KBM-7 (cell line): ENCODE data around the gene HSPB7.
"Not testable (repeated sequence)": the region's sequence is repeated elsewhere in the genome, so short reads cannot be mapped to it uniquely, and the experiment has no call there.

Experiments used
- DNase-seq: peaks from one replicate; pipeline ENCODE4 v3.0.0-alpha.2; 2015
- in situ Hi-C: fragments of 300-500 bp; cut with MboI; formaldehyde crosslinking; loops from 2 replicates; pipeline ENCODE4 v1.14.3; 2020; ENCODE audit warnings: low sequenced_read_pairs, low pct_unique_long_range_greater_than_20kb, mixed read lengths

Gene HSPB7

GRCh38 chr1:16051949-16052348 lies 34.1 kb upstream of the HSPB7 start:
- in situ Hi-C loops, DNase-seq: not testable (repeated sequence)

DNA sequence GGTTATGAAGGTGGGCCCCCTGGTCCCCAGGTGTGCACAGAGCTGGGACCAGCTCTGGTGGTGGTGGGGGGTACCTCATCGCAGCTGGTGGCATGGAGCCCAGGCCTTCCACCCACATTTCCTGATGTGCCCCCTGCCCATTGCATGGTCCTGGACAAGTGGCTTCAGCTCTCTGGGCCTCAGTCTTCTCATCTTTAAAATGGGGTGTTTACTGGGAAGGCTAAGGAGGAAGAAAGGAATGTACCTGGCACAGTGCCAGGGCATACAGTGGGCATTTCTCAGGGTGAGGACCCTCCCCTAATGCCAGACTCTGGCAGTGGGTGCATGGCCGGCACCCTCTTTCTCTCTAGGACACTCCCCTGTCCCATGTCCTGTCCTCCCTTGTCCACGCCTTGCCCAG lies 33.2 kb upstream of the HSPB7 start:
- DNase-seq: no peak
- in situ Hi-C loops: no loop called here

DNA sequence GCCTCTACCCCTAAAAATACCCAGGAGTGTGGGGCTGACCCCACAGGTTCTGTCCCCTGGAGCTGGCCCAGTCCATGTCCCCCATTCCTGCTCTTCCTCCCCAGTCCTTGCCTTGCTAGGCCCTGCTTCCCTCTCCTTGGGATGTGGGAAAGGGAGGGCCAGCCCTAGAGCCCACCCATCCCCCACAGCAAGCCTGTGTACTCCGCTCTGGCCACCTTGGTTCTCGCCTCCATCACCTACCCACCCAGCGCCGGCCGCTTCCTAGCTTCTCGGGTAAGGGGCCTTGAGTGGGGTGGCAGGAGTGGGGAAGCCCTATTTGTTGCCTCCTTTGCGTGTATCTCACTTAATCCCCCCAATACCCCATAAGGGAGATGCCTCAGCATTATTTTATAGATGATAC lies 32.5 kb upstream of the HSPB7 start:
- DNase-seq: no peak
- in situ Hi-C loops: no loop called here

GRCh38 chr1:16048573-16049189 lies 30.8 kb upstream of the HSPB7 start:
- peak; percentile 51 for DNase-seq
- in situ Hi-C loops: no loop called here

GRCh38 chr1:16047791-16048475 lies 30.1 kb upstream of the HSPB7 start:
- in situ Hi-C loops: no loop called here

DNA sequence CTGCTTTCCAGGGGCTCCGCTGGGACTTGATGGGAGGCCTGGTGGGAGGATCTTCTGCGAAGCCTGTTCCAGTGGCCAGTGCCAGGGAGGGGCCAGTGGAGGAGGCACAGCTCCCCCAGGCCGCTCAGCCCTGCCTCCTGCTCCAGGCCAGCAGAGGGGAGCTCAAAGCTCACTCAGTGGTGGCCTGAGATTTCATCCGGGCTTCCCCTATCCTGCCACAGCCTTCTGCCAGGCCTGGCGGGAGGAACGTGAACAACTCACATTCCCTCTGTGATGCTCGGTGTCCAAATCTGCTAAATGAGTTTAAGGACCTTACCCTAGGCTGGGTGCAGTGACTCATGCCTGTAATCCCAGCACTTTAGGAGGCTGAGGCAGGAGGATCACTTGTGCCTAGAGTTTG lies 29.0 kb upstream of the HSPB7 start:
- DNase-seq: no peak

More at GRCh38 chr1:16047791-16048475, 30.1 kb upstream of the HSPB7 start:
- no peak for DNase-seq

DNA sequence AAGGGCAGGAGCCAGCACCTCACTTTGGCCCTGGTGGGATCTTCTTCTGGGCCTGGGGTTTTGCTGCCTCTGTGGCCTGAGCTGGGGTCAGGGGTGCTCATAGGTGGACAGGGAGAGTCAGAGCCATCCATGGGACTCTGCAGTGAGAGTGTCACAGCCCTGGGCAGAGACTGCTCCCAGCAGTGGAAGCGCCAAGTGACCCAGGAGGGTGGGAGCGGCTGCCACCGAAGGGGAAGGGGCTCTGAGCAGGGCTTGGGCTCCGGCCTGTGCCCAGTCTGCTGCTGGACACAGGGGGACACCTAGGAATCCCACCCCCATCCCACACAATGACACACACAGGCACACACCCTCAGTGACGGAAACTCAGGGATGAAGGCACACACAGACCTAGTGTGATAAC lies 26.1 kb upstream of the HSPB7 start:
- DNase-seq: no peak
- in situ Hi-C loops: no loop called here

More for the DNA sequence above, 29.0 kb upstream of the HSPB7 start:
- in situ Hi-C loops: no loop called here

GRCh38 chr1:16043521-16043920 lies 25.7 kb upstream of the HSPB7 start, which contains the start of gene CLCNKB:
Gene CLCNKB, plus strand, starts transcription at chr1:16043782. Its CDS starts 711 bp downstream, at chr1:16044493.
- in situ Hi-C loops: no loop called here
- DNase-seq: no peak

DNA sequence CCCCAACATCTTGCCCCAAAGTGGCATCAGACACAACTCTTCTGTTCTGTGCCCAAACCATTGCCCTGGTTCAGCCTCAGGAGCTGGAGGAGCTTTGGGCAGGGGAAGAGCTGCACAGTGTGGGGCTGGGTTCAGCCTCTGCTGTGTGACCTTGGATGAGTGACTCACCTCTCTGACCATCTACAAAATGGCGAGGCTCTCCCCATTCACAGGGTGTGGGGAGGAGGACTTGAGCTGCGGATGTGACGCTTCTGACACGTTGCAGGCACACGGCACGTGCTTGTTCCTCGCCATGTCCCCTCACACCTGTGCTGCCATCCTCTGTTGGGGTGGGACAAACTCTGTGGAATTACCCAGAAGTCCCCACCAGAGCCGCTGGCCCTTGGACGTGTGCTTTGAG lies 24.8 kb upstream of the HSPB7 start:
- DNase-seq, in situ Hi-C loops: not testable (repeated sequence)

DNA sequence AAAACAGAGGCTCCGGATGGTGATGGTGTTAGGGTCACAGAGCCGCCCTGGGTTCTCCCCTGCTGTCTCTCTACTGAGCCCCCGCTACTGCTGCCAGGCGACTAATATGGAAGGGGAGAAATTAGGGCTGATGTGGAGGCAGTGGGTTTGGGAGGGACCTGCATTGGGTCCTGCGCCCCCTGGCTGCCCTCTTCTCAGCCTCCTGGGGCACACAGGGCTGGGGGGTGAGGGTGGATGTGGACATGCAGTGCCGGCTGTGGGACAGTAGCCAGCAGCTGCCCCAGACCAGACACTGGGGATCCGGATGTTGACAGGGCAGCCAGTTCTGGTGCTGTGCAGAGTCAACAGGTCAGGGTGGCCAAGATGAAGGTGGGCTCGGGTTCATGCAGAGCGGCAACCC lies 24.3 kb upstream of the HSPB7 start:
- in situ Hi-C loops: no loop called here
- no peak for DNase-seq

- in situ Hi-C loops: no loop called here
- no peak for DNase-seq
Measured at GRCh38 chr1:16041200-16041599, 23.4 kb upstream of the HSPB7 start.

- DNase-seq, in situ Hi-C loops: not testable (repeated sequence)
Measured at GRCh38 chr1:16039871-16040270, 22.0 kb upstream of the HSPB7 start.

DNA sequence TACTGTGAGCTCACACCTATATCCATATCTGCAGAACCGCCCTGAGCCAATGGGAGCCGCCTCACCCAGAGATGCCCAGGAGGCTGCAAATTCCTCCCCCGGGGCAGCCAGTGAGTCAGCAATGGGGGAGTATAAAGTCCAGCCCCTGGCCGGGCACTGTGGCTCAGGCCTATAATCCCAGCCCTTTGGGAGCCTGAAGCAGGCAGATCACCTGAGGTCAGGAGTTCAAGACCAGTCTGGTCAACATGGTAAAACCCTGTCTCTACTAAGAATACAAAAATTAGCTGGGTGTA lies 20.7 kb upstream of the HSPB7 start:
- in situ Hi-C loops: no loop called here
- DNase-seq: no peak

DNA sequence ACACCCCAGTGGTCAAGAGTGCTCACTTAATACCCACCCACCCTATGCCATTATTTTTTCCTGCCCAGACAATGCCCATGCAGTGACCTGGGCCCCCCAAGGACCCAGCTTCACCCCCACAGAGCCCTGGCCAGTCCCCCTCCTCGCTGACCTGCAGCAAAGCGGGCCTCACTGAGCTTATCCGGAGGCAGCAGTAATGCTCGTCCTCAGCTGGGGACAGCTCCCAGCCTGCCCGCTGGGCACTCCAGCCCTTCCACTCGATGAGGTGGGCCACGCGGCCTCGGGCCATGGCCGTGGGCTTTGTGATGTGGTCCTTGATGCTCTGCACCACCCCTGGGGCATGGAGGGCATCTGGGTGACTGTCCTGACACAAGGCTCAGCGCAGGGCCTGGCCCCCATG lies 18.6 kb upstream of the HSPB7 start:
- in situ Hi-C loops, DNase-seq: not testable (repeated sequence)

DNA sequence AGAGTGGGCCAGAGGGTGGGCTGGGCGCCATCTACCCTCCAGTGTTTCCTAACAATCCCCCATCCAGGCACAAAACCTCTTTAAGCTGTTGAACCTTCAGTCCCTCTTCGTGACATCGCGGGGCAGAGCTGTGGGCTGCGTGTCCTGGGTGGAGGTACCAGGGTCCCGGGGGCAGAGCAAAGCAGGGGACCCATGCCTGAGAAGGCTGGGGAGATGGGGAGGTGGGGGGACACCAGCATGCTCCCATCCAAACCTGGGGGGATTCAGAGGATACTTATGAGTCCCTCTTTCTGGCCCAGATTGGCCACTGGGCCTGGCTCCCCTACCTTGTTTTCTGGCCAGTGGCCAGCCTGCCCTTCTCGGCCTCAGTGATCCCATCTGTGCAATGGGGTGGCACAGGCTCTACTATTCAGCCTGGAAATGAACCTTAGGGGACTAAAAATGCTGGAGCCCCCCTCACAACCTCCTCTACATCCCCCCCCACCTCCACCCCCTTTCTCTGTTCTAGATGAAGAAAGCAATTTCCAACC lies 15.3 kb upstream of the HSPB7 start:
- in situ Hi-C loops, DNase-seq: not testable (repeated sequence)

DNA sequence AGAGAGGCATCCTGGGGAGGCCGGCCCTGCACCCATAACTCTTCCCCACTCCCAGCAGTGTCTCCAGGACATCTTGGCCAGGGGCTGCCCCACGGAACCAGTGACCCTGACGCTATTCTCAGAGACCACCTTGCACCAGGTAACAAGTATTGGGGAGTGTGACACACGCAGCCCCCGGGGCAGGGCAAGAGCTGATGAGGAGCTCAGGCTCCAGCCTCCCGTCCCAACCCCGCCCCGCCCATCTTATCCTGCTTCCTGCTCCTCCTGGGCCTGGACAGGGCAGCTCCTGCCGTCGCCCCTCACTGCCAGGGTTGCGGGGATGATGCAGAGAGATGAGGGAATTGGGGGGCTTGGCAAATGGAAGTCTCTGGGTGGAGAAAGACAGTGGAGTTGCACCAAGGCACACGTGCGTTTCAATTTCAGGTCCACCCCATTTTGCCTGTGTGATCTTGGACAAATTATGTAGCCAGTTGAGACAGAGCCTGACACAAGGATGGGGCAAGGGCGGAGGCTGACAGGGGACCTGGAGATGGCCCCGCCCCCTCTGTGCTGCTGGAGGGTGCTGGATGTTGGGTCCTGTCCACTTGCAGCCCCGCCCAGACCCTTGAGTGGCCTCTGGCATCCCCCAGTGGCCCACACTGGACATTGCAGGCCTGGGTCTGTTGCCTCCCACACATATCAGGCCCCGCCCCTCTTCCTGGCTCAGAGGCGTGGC lies 14.7 kb upstream of the HSPB7 start:
- peak; percentile 85 for DNase-seq
- in situ Hi-C loops: no loop called here

DNA sequence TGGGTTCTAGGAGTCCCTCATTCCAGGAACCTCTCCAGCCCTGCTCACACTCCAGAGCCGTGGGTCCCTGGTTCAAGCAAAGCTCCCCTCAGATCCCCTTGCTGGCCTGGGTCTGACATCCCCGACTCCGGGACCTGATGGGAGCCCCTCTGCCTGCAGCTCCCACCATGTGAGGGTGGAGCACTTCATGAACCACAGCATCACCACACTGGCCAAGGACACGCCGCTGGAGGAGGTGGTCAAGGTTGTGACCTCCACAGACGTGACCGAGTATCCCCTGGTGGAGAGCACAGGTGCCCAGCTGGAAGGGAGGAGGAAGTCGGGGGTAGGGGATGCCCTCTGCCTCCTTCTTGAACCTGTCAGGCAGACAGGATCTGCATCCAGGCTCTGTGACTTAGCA lies 13.7 kb upstream of the HSPB7 start:
- DNase-seq: no peak
- in situ Hi-C loops: no loop called here

DNA sequence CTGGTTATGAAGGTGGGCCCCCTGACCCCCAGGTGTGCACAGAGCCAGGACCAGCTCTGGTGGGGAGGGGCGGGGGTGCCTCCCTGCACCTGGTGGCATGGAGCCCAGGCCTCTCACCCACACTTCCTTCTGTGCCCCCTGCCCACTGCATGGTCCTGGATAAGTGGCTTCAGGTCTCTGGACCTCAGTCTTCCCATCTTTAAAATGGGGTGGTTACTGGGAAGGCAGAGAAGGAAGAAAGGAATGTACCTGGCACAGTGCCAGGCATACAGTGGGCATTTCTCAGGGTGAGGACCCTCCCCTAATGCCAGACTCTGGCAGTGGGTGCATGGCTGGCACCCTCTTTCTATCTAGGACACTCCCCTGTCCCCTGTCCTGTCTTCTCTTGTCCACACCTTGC lies 11.4 kb upstream of the HSPB7 start:
- no peak for DNase-seq
- in situ Hi-C loops: no loop called here

DNA sequence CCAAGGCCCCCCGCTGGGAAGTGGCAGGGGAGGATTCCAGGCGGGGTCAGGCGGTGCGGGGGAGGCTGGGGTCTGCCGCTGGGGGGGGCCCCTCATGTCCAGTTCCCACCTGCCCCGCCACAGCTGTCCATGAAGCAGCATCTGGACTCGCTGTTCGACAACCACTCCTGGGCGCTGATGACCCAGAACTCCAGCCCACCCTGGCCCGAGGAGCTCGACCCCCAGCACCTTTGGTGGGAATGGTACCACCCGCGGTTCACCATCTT lies 11.1 kb upstream of the HSPB7 start:
- in situ Hi-C loops: not testable (repeated sequence)

GRCh38 chr1:16028237-16029002 lies 10.6 kb upstream of the HSPB7 start:
- in situ Hi-C loops: no loop called here
- DNase-seq: no peak

More for the DNA sequence above, 11.1 kb upstream of the HSPB7 start:
- DNase-seq: not testable (repeated sequence)
